ENCODE results near the gene ROGDI. TPM values are rescaled to one million over a fixed set of nuclear protein-coding genes. Genes with fewer than 3 reads are reported as not detected.

The ROGDI gene
- total and polyA plus RNA-seq, 8 donors, result 12.3 to 63.0 (median 13.7) TPM

GRCh38 chr16:4805231-4805630 is 2.8 kb upstream of the ROGDI start:
- TF ChIP-seq, protein P1, sequence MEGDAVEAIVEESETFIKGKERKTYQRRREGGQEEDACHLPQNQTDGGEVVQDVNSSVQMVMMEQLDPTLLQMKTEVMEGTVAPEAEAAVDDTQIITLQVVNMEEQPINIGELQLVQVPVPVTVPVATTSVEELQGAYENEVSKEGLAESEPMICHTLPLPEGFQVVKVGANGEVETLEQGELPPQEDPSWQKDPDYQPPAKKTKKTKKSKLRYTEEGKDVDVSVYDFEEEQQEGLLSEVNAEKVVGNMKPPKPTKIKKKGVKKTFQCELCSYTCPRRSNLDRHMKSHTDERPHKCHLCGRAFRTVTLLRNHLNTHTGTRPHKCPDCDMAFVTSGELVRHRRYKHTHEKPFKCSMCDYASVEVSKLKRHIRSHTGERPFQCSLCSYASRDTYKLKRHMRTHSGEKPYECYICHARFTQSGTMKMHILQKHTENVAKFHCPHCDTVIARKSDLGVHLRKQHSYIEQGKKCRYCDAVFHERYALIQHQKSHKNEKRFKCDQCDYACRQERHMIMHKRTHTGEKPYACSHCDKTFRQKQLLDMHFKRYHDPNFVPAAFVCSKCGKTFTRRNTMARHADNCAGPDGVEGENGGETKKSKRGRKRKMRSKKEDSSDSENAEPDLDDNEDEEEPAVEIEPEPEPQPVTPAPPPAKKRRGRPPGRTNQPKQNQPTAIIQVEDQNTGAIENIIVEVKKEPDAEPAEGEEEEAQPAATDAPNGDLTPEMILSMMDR (IDR thresholded peaks at IDR 0.05), result no peak
- ATAC-seq (no peak), FAIRE-seq (no peak), DNase-seq (no peak)
- H3K36me3 ChIP-seq, result peaks cover 0 to 16% (median 10%) of the 10 kb centered on the region in 3 donors
- H3K27ac ChIP-seq, result no peak overlapping the region
- peaks cover 14 to 18% (median 15%) of the 10 kb centered on the region in 3 donors for H3K4me1 ChIP-seq
- H3K9me3 ChIP-seq, result no peaks in the 10 kb centered on the region
- WGBS, 2 donors, result 87 to 91% methylated on average over 11 of the region's 11 CpGs
- no peaks in the 10 kb centered on the region for H3K27me3 ChIP-seq
- no peak overlapping the region for H3K4me3 ChIP-seq
- intact Hi-C loops (cut with DNase I), result loop anchor here in 1 of 3 donors (10.0 kb wide), 1 partner anchor 60 kb away; no protein-coding TSS in a partner anchor

DNA sequence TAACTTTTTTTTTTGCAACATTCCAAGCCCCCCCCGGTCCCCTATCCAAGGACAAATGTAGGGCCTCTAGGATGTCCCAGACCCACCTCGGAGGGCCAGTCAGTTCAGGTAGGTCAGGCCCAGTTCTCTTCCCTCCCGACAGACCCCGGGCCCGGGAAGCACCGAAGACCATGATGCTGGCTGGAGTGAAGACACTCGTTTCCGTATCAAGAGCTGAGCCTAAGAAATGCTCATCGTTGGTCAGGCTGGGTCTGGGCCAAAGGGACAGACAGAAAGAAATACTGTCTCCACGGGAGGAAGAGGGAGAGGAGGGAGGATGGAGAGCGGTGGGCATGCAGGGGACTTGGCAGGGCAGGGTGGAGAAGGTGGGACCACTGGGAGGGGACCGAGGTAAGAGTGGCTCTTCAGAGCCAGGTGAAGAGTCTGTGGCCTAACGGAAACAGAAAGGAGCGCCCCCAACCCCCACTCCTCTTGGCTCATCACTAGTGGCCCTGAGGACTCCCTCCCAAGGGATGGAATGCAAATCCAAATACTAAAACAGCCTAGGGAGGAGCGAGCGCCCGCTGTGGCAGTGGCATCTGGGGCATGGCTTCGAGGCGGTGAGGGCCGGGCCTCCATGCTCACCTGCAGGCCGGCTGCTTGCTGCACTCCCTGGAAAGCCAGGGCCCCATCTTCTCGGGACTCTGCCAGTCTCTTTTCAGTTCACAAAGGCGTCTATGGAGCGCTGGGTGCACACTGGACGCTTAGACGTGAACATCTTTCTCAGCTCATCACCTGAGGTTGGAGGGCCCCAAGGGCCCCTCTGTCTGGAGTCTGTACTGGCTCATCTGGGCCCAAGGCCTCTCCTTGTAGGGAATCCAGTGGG is 1.7 kb upstream of the ROGDI start:
- no peak overlapping the region for H3K27ac ChIP-seq
- no peaks in the 10 kb centered on the region for H3K9me3 ChIP-seq
- 81 to 85% methylated on average over 26 of the region's 26 CpGs for WGBS, 2 donors
- no peaks in the 10 kb centered on the region for H3K27me3 ChIP-seq
- DNase-seq (peak in 4 of 6 donors; percentile 29 to 72 (median 38)), ATAC-seq (no peak), FAIRE-seq (no peak)
- intact Hi-C loops (cut with DNase I), result loop anchor here in 1 of 3 donors (10.0 kb wide), 1 partner anchor 61 kb away; no protein-coding TSS in a partner anchor
- TF ChIP-seq, protein P1 (IDR thresholded peaks at IDR 0.05), result no peak
- H3K36me3 ChIP-seq, result peaks cover 0 to 10% (median 10%) of the 10 kb centered on the region in 3 donors
- no peak overlapping the region for H3K4me3 ChIP-seq
- peaks cover 14 to 21% (median 16%) of the 10 kb centered on the region in 3 donors for H3K4me1 ChIP-seq

DNA sequence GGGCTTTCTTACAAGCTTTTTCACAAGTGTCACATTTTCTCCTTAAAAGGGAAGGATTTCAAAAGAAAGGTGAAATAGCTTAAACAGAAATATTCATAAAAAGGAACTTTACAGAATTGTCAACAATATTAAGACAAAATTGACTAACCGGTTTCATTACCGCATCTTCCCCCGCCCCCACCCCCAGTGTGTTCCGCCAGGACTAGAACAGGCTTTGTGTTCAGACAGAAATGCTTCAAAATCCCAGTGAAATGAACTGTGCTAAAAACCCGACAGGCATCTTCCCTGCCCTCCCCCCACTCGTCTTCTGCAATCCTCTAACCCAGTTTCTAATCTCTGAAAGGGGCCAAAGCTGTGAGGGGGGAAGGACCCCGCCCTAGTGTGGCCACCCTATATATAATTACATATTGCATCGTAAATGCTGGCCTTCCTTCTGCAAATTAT is 990 bp upstream of the ROGDI start:
- Histone ChIP-seq H3K27ac (peak overlapping the region in 2 of 4 donors; percentile 82 to 87), H3K9me3 (no peaks in the 10 kb centered on the region), H3K27me3 (no peaks in the 10 kb centered on the region), H3K36me3 (peaks cover 0 to 13% (median 10%) of the 10 kb centered on the region in 3 donors), H3K4me1 (peaks cover 14 to 21% (median 16%) of the 10 kb centered on the region in 3 donors), H3K4me3 (peak overlapping the region in 1 of 4 donors; percentile 91)
- no peak for FAIRE-seq
- TF ChIP-seq, protein P1 (IDR thresholded peaks at IDR 0.05), result no peak
- 46% methylated on average over 8 of the region's 8 CpGs for WGBS, 2 donors
- ATAC-seq, result no peak
- no peak for DNase-seq
- intact Hi-C loops (cut with DNase I), result loop anchor here in 1 of 3 donors (10.0 kb wide), 1 partner anchor 61 kb away; no protein-coding TSS in a partner anchor

DNA sequence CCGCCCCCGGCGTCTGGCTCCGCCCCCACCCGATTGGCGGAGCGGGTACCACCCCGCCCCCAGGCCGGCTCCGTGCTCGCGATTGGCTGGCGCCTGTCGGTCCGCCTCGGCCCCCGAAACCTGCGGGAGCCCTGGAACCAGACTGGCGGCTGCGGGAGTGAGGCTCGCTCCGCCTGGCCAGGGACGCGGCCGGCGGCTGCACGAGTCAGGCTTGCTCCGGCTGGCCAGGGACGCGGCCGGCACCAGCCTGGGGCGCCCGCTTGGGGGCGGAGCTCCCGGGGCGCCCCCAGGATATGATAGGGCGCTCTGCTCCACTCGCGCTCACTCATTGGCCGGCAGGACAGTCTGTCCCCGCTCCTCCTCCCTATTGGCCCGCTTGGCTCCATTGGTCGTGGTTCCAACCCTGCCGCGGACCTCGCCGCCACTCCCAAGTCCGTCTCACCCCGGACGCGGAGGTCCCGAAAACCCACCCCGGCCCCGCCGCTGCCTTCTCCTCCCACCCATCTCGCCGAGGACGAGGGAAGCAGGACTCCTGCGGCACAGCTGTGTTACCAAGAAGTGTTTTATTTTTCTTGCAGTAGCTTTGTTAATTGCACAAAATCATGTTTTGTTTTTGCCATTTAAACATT is 340 bp upstream of the ROGDI start:
- H3K4me1 ChIP-seq, result peaks cover 14 to 21% (median 16%) of the 10 kb centered on the region in 3 donors
- H3K27ac ChIP-seq, result peak overlapping the region; percentile 67 to 87 (median 78)
- 1% methylated on average over 47 to 59 of the region's 59 CpGs for WGBS, 2 donors
- H3K9me3 ChIP-seq, result no peaks in the 10 kb centered on the region
- intact Hi-C loops (cut with DNase I), result loop anchor here in 1 of 3 donors (10.0 kb wide), 1 partner anchor 62 kb away; no protein-coding TSS in a partner anchor
- TF ChIP-seq, protein P1 (IDR thresholded peaks at IDR 0.05), result peak in 2 of 4 donors; percentile 15 to 17
- ATAC-seq, result peak; percentile 85 to 93 (median 88)
- peak; percentile 89 to 96 (median 94) for DNase-seq
- H3K36me3 ChIP-seq, result peaks cover 0 to 13% (median 7%) of the 10 kb centered on the region in 3 donors
- H3K27me3 ChIP-seq, result no peaks in the 10 kb centered on the region
- H3K4me3 ChIP-seq, result peak overlapping the region; percentile 58 to 91 (median 82)
- FAIRE-seq, result no peak

Measured in pancreas (tissue), 10 donors.